Stimulated activated naive CD8-positive, alpha-beta T cell treated with anti-CD3 and anti-CD28 coated beads, Interleukin-15, amount 100 ng/mL, for 72 hours (primary cell): ENCODE measurements around the gene MMGT1.
A peak's percentile ranks its signal among the peaks of the same experiment; 100 is the strongest.
"Not testable (repeated sequence)": the region's sequence is repeated elsewhere in the genome, so short reads cannot be mapped to it uniquely, and the experiment has no call there.

Source experiments
- ATAC-seq: fragments of 150-1000 bp; cut with Tn5 transposase; 2 replicates; pipeline ENCODE4 v1.10.0; 2021; ENCODE audit warnings: mild to moderate bottlenecking, moderate library complexity
- DNase-seq, 2 donors: peaks; one replicate each; pipeline ENCODE4 v3.0.0; 2021 to 2022
- H3K27ac Mint-ChIP-seq, 2 donors: one replicate each; pipeline ENCODE4 v1.8.0; 2022; ENCODE audit warnings: mild to moderate bottlenecking in 2 of 2, mixed read lengths in 2 of 2, moderate library complexity in 2 of 2
- H3K27me3 Mint-ChIP-seq: one replicate; pipeline ENCODE4 v1.8.0; 2022; ENCODE audit warnings: mixed read lengths
- H3K4me1 Mint-ChIP-seq: one replicate; pipeline ENCODE4 v1.8.0; 2022; ENCODE audit warnings: mild to moderate bottlenecking, mixed read lengths
- H3K4me3 Mint-ChIP-seq, 2 donors: one replicate each; pipeline ENCODE4 v1.8.0; 2022; ENCODE audit warnings: mild to moderate bottlenecking in 2 of 2, mixed read lengths in 2 of 2, moderate library complexity in 1 of 2
- H3K9me3 Mint-ChIP-seq, 2 donors: one replicate each; pipeline ENCODE4 v1.8.0; 2022; ENCODE audit warnings: mixed read lengths in 2 of 2

Gene MMGT1

DNA sequence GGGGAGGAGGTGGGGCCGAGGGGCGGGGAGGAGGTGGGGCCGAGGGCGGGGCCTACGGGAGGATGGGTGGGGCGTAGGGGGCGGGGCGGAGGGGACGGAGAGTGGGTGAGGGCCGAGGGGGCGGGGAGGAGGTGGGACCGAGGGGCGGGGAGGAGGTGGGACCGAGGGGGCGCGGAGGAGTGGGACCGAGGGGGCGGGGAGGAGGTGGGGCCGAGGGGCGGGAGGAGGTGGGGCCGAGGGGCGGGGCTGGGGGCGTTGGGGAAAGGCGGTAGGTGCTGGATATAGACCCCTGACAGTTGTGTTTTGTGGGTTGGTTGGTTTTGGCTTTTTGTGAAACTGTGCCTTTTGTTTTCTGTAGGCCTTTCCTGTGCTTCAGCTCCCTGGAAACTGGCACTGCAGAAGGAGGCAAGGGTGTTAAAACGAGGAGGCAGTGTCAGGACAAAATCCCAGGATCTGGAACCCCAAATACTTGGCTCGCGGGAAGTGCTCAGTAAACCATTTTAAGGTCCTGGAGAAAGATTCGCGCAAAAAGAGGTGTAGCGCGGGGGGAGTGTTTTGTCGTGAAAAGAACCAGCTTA is 580 bp upstream of the MMGT1 start:
- H3K27ac Mint-ChIP-seq, result peak overlapping the region; percentile 23 to 91
- peak; percentile 34 for ATAC-seq
- H3K4me1 Mint-ChIP-seq, result peaks cover 29% of the 10 kb centered on the region
- no peaks in the 10 kb centered on the region for H3K9me3 Mint-ChIP-seq
- H3K27me3 Mint-ChIP-seq, result no peaks in the 10 kb centered on the region
- peak overlapping the region; percentile 81 to 88 for H3K4me3 Mint-ChIP-seq
- peak in 1 of 2 donors; percentile 9 for DNase-seq

DNA sequence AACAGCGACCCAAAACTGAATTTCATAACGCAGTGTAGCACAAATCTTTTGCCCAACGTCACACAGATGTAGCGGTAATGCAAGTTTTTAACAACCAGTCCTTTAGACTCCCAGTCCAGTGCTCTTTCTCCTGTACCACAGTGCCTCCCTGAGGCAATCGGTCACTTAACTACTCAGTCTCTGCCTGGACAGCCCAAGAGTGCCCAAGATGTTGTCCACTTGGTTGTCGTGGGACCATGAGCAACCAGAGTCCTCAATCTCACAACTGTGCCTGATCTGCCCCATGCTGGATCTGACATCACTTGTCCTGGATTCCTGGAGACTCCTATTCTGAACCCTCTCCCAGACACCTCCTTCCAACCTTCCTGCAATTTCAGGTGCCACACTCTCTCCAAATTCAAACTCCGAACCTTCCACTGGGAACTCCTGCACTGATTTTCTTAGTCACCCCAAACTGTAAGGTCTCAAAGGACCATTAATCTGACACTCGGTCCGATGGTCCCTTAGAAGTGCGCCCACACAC is 702 bp downstream of the MMGT1 start:
- ATAC-seq (peak; percentile 42), DNase-seq (no peak)
- peak overlapping the region; percentile 75 to 96 for H3K27ac Mint-ChIP-seq
- H3K4me3 Mint-ChIP-seq, result peak overlapping the region; percentile 96 to 98
- H3K9me3 Mint-ChIP-seq, result no peaks in the 10 kb centered on the region
- H3K27me3 Mint-ChIP-seq, result no peaks in the 10 kb centered on the region
- H3K4me1 Mint-ChIP-seq, result peaks cover 29% of the 10 kb centered on the region

DNA sequence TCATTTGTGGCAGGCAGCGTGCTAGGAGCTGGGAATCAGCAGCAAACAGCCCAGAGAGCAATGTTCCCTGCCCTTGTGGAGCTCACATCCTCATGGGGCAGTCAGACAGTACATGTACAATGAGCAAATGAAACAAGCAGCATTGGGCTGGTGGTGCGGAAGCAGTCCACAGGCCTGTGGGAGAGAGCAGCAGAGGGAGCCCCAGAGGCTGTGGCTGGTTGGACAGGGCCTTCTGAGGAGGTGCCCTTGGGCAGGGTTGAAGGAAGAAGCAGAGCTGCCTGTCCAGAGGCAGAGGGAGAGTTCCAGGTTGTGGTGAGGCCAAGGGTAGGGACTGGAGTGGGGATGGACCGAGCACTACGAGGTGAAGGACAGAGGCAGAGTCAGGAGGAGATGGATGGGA is 22.5 kb downstream of the MMGT1 start:
- H3K27me3 Mint-ChIP-seq, result no peaks in the 10 kb centered on the region
- ATAC-seq, result no peak
- no peaks in the 10 kb centered on the region for H3K9me3 Mint-ChIP-seq

DNA sequence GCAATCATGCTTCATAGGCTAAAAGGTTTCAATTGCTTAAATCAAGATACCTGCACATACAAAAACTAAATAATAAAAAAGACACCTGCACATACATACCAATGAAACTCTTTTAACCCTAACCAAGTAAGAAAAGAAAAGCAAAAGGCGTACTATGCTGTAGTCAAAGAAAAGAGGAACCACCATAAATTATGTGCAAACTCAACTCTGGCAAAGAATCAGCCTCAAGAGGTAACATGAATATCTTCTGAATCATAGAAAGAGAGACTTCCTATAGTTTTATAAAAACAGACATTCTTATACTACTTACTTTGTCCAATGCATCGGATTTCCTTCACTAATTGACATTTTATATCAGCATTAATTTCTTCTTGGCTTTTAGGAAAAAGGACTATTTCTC is 29.3 kb downstream of the MMGT1 start:
- peaks cover 0 to 7% of the 10 kb centered on the region in 2 donors for H3K9me3 Mint-ChIP-seq
- DNase-seq (no peak), ATAC-seq (no peak)
- H3K27me3 Mint-ChIP-seq, result no peaks in the 10 kb centered on the region
- no peak overlapping the region for H3K4me3 Mint-ChIP-seq
- no peaks in the 10 kb centered on the region for H3K4me1 Mint-ChIP-seq
- no peak overlapping the region for H3K27ac Mint-ChIP-seq

More for the DNA sequence above, 22.5 kb downstream of the MMGT1 start:
- no peak overlapping the region for H3K4me3 Mint-ChIP-seq
- H3K4me1 Mint-ChIP-seq, result no peaks in the 10 kb centered on the region
- no peak for DNase-seq
- no peak overlapping the region for H3K27ac Mint-ChIP-seq

DNA sequence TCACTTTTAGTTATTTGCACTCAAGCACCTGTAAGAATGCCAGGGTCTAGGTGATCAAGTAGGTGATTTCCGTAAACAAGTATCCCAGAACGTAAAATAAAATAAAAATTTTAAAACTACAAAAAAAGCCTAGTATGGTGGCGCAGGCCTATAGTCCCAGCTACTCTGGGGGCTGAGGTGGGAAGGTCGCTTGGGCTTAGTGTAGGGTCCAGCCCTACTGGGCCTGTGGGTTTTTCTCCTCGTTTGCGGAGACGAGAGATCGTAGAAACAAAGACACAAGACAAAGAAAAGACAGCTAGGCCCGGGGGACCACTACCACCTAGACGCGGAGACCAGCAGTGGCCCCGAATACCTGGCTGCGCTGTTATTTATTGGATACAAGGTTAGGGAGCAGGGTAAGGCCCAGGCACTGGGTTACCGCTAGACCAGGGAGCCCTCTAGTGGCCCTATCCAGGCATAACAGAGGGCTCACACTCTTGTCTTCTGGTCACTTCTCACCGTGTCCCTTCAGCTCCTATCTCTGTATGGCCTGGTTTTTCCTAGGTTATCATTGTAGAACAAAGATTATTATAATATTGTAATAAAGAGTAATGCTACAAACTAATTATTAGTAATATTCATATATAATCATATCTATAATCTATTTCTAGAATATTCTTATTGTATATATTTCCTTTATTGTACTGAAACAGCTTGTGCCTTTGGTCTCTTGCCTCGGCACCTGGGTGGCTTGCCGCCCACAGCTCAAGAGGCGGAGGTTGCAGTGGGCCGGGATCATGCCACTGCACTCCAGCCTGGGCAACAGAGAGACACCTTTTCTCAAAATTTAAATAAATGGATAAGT is 41.9 kb downstream of the MMGT1 start:
- Mint-ChIP-seq H3K4me3 (no peak overlapping the region), H3K27me3 (no peaks in the 10 kb centered on the region), H3K9me3 (no peaks in the 10 kb centered on the region), H3K4me1 (no peaks in the 10 kb centered on the region), H3K27ac (no peak overlapping the region)
- ATAC-seq (peak; percentile 60), DNase-seq (peak; percentile 15 to 26)

DNA sequence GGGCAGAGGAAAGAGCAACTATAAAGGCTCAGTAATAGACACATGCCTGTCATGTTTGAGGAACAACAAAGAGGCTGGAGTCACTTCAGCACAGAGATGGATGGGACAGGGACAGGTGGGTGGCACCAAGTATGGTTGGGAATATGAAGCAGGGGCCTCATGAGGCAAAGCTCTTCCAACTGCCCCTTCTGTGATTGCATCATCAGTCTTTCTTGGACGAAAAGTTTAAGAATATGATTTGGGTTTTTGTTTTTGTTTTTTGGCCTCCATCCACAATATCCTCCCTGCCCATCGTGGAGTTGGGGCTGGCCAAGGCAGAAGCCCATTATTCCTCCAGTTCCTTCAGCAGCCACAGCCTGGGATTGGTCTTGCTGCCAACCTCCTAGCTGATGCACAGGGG is 45.9 kb downstream of the MMGT1 start:
- Mint-ChIP-seq H3K27me3 (no peaks in the 10 kb centered on the region), H3K4me1 (no peaks in the 10 kb centered on the region), H3K27ac (no peak overlapping the region), H3K9me3 (no peaks in the 10 kb centered on the region), H3K4me3 (no peak overlapping the region)
- ATAC-seq, result no peak
- no peak for DNase-seq

DNA sequence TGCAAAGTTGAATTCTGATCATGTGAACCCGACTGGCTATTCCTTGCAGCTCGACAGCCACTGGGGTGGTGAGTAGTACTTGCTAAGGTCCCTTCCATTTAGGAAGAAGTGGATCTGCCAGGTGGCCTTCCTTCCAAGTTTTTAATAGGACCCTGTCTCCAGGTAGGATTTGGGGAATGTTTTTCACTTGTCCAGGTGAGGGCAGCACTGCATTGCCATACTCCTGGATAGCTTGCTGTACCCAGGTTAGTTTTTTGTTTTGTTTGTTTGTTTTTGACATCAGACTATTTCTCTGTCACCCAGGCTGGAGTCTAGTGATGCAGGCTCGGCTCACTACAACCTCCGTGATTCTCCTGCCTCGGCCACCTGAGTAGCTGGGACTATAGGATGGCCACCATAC is 50.4 kb downstream of the MMGT1 start:
- Mint-ChIP-seq H3K9me3 (no peaks in the 10 kb centered on the region), H3K27ac (no peak overlapping the region), H3K4me1 (no peaks in the 10 kb centered on the region), H3K4me3 (no peak overlapping the region), H3K27me3 (no peaks in the 10 kb centered on the region)
- no peak for DNase-seq
- ATAC-seq, result no peak

DNA sequence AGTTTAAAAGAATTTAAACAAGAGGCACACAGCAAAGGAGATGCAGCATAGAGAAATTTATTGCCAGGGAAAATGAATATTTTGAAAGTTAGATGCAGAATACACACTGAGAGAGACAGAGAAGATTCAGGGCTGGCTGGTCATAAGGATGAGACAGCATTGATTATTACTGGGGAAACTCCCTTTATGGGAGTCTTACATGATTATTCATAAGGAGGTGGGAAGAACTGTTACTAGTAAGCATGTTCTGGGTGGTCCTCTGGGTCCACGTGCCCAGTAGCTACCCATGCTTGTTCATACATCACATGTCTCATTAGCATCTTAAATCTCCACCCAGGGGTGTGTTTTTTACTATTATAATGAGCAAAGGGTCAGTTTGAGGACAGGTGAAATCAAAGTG is 53.3 kb downstream of the MMGT1 start:
- H3K4me3 Mint-ChIP-seq, H3K4me1 Mint-ChIP-seq, ATAC-seq, H3K9me3 Mint-ChIP-seq, H3K27me3 Mint-ChIP-seq, H3K27ac Mint-ChIP-seq, DNase-seq: not testable (repeated sequence)

DNA sequence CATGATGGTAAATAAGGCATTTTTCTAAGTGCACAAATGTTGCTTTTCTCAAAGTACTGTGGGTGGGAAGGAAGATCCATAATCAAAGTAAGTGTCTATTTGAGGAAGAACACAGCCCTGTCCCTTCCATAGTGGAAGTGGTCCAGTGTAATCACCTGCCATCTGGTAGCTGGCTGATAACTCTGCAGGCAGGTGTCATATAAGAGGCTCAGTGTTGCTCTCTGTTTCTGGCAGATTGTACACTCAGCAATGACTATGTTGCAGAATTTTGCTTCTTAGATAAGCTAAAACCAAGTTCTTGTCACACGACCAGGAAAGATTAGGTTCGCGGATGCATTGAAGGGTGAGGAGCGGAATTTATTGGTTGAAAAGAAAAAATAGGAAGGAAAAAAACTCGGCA is 59.4 kb downstream of the MMGT1 start:
- Mint-ChIP-seq H3K9me3 (no peaks in the 10 kb centered on the region), H3K4me3 (no peak overlapping the region), H3K27ac (no peak overlapping the region), H3K27me3 (no peaks in the 10 kb centered on the region), H3K4me1 (no peaks in the 10 kb centered on the region)
- no peak for DNase-seq
- ATAC-seq, result no peak
